HepG2 (cell line): ENCODE measurements around the gene IKBKE. TPM values are rescaled to one million over a fixed set of nuclear protein-coding genes. Genes with fewer than 3 reads are reported as not detected.

ENCODE experiments used
- AGO1 ChIP-seq: fragments of 200-400 bp; formaldehyde crosslinking; IDR thresholded peaks from 2 replicates; pipeline ENCODE4 v1.6.1; 2017; ENCODE audit warnings: mild to moderate bottlenecking, low read depth, low read length, moderate library complexity; ENCODE audit not compliant: poor library complexity, severe bottlenecking
- BHLHE40 ChIP-seq: IDR thresholded peaks from 2 replicates; pipeline ENCODE4 v1.6.1; 2011; ENCODE audit warnings: low read length, improper control_type of control experiment
- CHD4 ChIP-seq: fragments of 200-600 bp; sonication (generic); IDR thresholded peaks from 2 replicates; pipeline ENCODE4 v1.7.0; 2017; ENCODE audit warnings: mild to moderate bottlenecking, low read length, borderline replicate concordance
- ERF ChIP-seq: IDR thresholded peaks from 2 replicates; pipeline ENCODE4 v1.6.1; 2018; ENCODE audit warnings: missing biosample characterization, missing genetic modification reagents
- MLLT10 ChIP-seq: sonication (generic); formaldehyde crosslinking; IDR thresholded peaks from 2 replicates; pipeline ENCODE4 v1.4.0; 2020; ENCODE audit warnings: missing genetic modification reagents
- SCMH1 ChIP-seq: sonication (generic); formaldehyde crosslinking; IDR thresholded peaks from 2 replicates; pipeline ENCODE4 v1.9.0; 2021; ENCODE audit warnings: missing genetic modification reagents, mild to moderate bottlenecking, borderline replicate concordance
- XBP1 ChIP-seq: sonication (generic); formaldehyde crosslinking; IDR thresholded peaks from 2 replicates; pipeline ENCODE4 v1.5.0; 2020; ENCODE audit warnings: missing genetic modification reagents
- YEATS2 ChIP-seq: sonication (generic); formaldehyde crosslinking; IDR thresholded peaks from 2 replicates; pipeline ENCODE4 v1.4.0; 2020; ENCODE audit warnings: missing genetic modification reagents, borderline replicate concordance
- ZNF644 ChIP-seq: IDR thresholded peaks from 2 replicates; pipeline ENCODE4 v1.6.1; 2016; ENCODE audit warnings: low read depth
- ZNF678 ChIP-seq: sonication (generic); formaldehyde crosslinking; IDR thresholded peaks from 2 replicates; pipeline ENCODE4 v1.4.0; 2020; ENCODE audit warnings: mild to moderate bottlenecking, missing genetic modification reagents
- polyA plus RNA-seq, 8 experiments: library from polyadenylated mRNA; depleted of rRNA in 3 of 8; stranded (reverse) in 7 of 8; unstranded in 1 of 8; fragments of >200 nt; fragmentation: Illumina TruSeq in 4 of 8; extraction: Trizol in 4 of 8; gene quantifications; 2 replicates each; pipeline versions ENCODE4 v1.2.1 to v1.2.3, GENCODE V29; 2011 to 2016; ENCODE audit warnings: low read depth in 4 of 8, missing spikeins in 1 of 8, mixed read lengths in 1 of 8; ENCODE audit not compliant: insufficient read depth in 1 of 8
- total RNA-seq, 5 experiments: library from RNA; depleted of rRNA; stranded (reverse); fragments of >200 nt; fragmentation: Illumina TruSeq; extraction: Trizol; gene quantifications; 2 replicates each; pipeline ENCODE4 v1.2.3, GENCODE V29; 2016; ENCODE audit warnings: low read depth in 1 of 5
- TF ChIP-seq, protein P1 (sequence below): sonication (generic); formaldehyde crosslinking; IDR thresholded peaks from 2 replicates; pipeline ENCODE4 v1.4.0; 2020; ENCODE audit warnings: mild to moderate bottlenecking, missing genetic modification reagents, borderline replicate concordance
- TF ChIP-seq, protein P2 (sequence below): sonication (generic); formaldehyde crosslinking; IDR thresholded peaks from 2 replicates; pipeline ENCODE4 v1.5.0; 2020; ENCODE audit warnings: mild to moderate bottlenecking, missing genetic modification reagents

The IKBKE gene
- total and polyA plus RNA-seq, 2 of the 13 experiments (the other 11 are each of a cell fraction or from before 2014, with no cell fraction given) = 4.5 to 5.8 TPM

GRCh38 chr1:206446688-206447421 is 23.4 kb upstream of the IKBKE start (continued):
- TF ChIP-seq, protein P1, sequence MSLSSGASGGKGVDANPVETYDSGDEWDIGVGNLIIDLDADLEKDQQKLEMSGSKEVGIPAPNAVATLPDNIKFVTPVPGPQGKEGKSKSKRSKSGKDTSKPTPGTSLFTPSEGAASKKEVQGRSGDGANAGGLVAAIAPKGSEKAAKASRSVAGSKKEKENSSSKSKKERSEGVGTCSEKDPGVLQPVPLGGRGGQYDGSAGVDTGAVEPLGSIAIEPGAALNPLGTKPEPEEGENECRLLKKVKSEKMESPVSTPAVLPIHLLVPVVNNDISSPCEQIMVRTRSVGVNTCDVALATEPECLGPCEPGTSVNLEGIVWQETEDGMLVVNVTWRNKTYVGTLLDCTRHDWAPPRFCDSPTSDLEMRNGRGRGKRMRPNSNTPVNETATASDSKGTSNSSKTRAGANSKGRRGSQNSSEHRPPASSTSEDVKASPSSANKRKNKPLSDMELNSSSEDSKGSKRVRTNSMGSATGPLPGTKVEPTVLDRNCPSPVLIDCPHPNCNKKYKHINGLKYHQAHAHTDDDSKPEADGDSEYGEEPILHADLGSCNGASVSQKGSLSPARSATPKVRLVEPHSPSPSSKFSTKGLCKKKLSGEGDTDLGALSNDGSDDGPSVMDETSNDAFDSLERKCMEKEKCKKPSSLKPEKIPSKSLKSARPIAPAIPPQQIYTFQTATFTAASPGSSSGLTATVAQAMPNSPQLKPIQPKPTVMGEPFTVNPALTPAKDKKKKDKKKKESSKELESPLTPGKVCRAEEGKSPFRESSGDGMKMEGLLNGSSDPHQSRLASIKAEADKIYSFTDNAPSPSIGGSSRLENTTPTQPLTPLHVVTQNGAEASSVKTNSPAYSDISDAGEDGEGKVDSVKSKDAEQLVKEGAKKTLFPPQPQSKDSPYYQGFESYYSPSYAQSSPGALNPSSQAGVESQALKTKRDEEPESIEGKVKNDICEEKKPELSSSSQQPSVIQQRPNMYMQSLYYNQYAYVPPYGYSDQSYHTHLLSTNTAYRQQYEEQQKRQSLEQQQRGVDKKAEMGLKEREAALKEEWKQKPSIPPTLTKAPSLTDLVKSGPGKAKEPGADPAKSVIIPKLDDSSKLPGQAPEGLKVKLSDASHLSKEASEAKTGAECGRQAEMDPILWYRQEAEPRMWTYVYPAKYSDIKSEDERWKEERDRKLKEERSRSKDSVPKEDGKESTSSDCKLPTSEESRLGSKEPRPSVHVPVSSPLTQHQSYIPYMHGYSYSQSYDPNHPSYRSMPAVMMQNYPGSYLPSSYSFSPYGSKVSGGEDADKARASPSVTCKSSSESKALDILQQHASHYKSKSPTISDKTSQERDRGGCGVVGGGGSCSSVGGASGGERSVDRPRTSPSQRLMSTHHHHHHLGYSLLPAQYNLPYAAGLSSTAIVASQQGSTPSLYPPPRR (CRISPR knock-in tag) = no peak
- TF ChIP-seq BHLHE40 = no peak
- TF ChIP-seq AGO1 = no peak
- TF ChIP-seq SCMH1 = no peak
- no peak for TF ChIP-seq ZNF678 (CRISPR knock-in tag)
- TF ChIP-seq CHD4 = no peak
- TF ChIP-seq MLLT10 (CRISPR knock-in tag) = no peak
- TF ChIP-seq YEATS2 (CRISPR knock-in tag) = no peak
- TF ChIP-seq, protein P2, sequence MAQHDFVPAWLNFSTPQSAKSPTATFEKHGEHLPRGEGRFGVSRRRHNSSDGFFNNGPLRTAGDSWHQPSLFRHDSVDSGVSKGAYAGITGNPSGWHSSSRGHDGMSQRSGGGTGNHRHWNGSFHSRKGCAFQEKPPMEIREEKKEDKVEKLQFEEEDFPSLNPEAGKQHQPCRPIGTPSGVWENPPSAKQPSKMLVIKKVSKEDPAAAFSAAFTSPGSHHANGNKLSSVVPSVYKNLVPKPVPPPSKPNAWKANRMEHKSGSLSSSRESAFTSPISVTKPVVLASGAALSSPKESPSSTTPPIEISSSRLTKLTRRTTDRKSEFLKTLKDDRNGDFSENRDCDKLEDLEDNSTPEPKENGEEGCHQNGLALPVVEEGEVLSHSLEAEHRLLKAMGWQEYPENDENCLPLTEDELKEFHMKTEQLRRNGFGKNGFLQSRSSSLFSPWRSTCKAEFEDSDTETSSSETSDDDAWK (CRISPR knock-in tag) = no peak
- TF ChIP-seq ZNF644 (CRISPR knock-in tag) = no peak
- TF ChIP-seq ERF = no peak
- no peak for TF ChIP-seq XBP1 (CRISPR knock-in tag)
